ENCODE measurements around the gene SLC8A2.
"Not testable (repeated sequence)": the region's sequence is repeated elsewhere in the genome, so short reads cannot be mapped to it uniquely, and the experiment has no call there.

SLC8A2 gene

DNA sequence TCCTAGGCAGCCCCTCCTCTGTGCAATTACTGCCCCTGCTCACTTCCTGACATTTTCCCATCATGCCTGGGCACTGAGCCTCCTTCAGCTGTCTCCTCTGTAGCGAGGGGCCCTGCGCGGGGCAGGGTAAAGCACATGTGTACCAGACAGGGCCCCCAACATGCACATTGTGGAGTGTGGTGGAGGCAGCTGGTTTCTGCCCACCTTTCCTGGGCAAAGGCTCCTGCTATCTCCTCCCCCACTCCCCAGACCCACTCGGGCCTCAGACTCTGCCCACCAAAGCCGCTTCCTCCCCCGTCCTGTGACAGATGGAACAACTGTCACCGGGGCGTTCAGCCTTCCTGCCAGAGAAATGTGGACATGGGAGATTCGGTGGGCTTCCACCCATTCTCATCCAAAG is 15.2 kb upstream of the SLC8A2 start:
- no peak for TF ChIP-seq CTCF (IDR thresholded peaks at IDR 0.05; ENCODE audit: low read depth, low read length, missing control alignments)
- H3K4me3 ChIP-seq (ENCODE audit: low read depth, low read length): no peak overlapping the region
- DNase-seq (ENCODE audit: low read depth): no peak

DNA sequence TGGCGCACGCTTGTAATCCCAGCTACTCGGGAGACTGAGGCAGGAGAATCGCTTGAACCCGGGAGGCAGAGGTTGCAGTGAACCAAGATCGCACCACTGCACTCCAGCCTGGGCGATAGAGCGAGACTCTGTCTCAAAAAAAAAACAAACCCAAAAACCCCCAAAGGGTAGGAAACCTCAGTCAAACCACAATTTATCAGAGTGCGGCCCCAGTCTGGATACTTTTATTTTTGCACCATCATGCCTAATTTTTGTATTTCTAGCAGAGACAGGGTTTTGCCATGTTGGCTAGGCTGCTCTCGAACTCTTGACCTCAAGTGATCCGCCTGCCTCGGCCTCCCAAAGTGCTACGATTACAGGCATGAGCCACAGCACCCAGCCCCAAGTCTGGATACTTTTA is 14.5 kb upstream of the SLC8A2 start:
- DNase-seq (ENCODE audit: low read depth); H3K4me3 ChIP-seq (ENCODE audit: low read depth, low read length): not testable (repeated sequence)

DNA sequence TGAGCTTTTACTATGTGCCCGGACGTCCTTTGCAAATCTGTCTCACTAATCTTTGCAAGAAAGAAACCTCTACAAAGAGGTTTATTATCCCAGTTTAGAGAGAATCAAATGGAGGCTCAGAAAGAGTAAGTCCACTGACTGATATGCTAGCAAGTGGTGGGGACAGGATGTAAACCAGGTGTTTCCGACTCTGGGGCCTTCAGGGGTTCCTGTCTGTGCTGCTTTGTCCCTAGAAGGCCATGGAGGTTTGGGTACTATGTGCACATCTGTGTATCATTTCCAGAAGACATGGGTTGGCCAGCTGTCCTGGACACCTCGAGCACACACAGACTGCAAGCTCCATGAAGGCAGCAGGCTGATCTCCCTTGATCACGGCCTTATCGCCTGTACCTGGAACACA is 13.5 kb upstream of the SLC8A2 start:
- no peak for DNase-seq (ENCODE audit: low read depth)
- peak overlapping the region; percentile 70 for H3K4me3 ChIP-seq (ENCODE audit: low read depth, low read length)
- no peak for TF ChIP-seq CTCF (IDR thresholded peaks at IDR 0.05; ENCODE audit: low read depth, low read length, missing control alignments)

GRCh38 chr19:47483800-47484690 is 12.4 kb upstream of the SLC8A2 start, which contains the start of gene KPTN:
KPTN (minus strand) TSS chr19:47484219; CDS start chr19:47484160, 59 bp downstream.
- peak; percentile 95 for TF ChIP-seq CTCF (IDR thresholded peaks at IDR 0.05; ENCODE audit: low read depth, low read length, missing control alignments)
- DNase-seq (ENCODE audit: low read depth): peak; percentile 68
- peak within 1 kb of the TSS; percentile 70 for H3K4me3 ChIP-seq (ENCODE audit: low read depth, low read length)

GRCh38 chr19:47483200-47483599 is 11.5 kb upstream of the SLC8A2 start:
- no peak for TF ChIP-seq CTCF (IDR thresholded peaks at IDR 0.05; ENCODE audit: low read depth, low read length, missing control alignments)
- no peak for DNase-seq (ENCODE audit: low read depth)
- H3K4me3 ChIP-seq (ENCODE audit: low read depth, low read length): peak overlapping the region; percentile 70

DNA sequence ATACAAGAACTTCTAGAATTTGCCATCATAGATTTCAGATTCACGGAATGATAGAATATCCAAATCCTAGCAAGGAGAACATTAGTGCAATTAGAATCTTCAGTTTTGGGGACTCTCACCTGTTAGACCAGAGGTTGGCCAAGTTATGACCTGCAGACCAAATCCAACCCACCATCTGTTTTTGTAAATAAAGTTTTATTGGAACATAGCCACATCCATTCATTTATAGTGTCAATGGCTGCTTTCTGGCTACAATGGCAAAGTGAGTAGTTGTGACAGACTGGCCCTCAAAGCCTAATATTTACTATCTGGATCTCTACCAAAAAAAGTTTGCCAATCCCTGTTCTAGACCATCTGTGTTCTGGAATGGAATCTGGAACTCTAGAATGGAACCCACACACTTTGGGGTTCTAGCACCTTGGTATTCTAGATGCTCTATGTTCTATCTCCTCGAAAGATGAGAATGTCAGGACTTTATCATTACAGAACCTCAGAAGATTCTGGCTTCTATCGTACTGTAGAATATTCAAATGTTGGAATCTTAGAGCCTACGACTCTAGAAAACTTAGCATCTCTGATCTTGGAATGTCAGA is 9.9 kb upstream of the SLC8A2 start:
- DNase-seq (ENCODE audit: low read depth): no peak
- no peak overlapping the region for H3K4me3 ChIP-seq (ENCODE audit: low read depth, low read length)
- TF ChIP-seq CTCF (IDR thresholded peaks at IDR 0.05; ENCODE audit: low read depth, low read length, missing control alignments): no peak

- no peak for DNase-seq (ENCODE audit: low read depth)
- TF ChIP-seq CTCF (IDR thresholded peaks at IDR 0.05; ENCODE audit: low read depth, low read length, missing control alignments): no peak
- H3K4me3 ChIP-seq (ENCODE audit: low read depth, low read length): no peak overlapping the region
Observed at GRCh38 chr19:47480658-47481057, 9.0 kb upstream of the SLC8A2 start.
